Esophagus (tissue), 2 donors: Measurements from ENCODE around the gene RNF217. TPM values are rescaled to one million over a fixed set of nuclear protein-coding genes. Genes with fewer than 3 reads are reported as not detected.
A peak's percentile ranks its signal among the peaks of the same experiment; 100 is the strongest.

Source experiments
- H3K27ac ChIP-seq, 2 donors: one replicate each; pipeline ENCODE4 v1.5.1; 2013; ENCODE audit warnings: low read depth in 2 of 2, mild to moderate bottlenecking in 2 of 2, inconsistent platforms in 1 of 2, low read length in 1 of 2, moderate library complexity in 1 of 2
- H3K27me3 ChIP-seq, 2 donors: one replicate each; pipeline ENCODE4 v1.6.1; 2013; ENCODE audit warnings: low read length in 2 of 2, control low read depth in 1 of 2, mild to moderate bottlenecking in 1 of 2; ENCODE audit not compliant: insufficient read depth in 2 of 2, control insufficient read depth in 1 of 2
- H3K36me3 ChIP-seq, 2 donors: one replicate each; pipeline ENCODE4 v1.6.1; 2013; ENCODE audit warnings: low read length in 1 of 2; ENCODE audit not compliant: control insufficient read depth in 2 of 2, insufficient read depth in 2 of 2
- H3K4me1 ChIP-seq, 2 donors: one replicate each; pipeline ENCODE4 v1.6.1; 2013; ENCODE audit warnings: low read length in 1 of 2; ENCODE audit not compliant: control insufficient read depth in 2 of 2, insufficient read depth in 2 of 2
- H3K4me3 ChIP-seq, 2 donors: one replicate each; pipeline ENCODE4 v1.5.1; 2013; ENCODE audit warnings: low read length in 2 of 2, mild to moderate bottlenecking in 2 of 2, low read depth in 1 of 2, moderate library complexity in 1 of 2
- H3K9me3 ChIP-seq, 2 donors: one replicate each; pipeline ENCODE4 v1.6.1; 2013; ENCODE audit warnings: mild to moderate bottlenecking in 2 of 2, low read depth in 1 of 2, low read length in 1 of 2, moderate library complexity in 1 of 2; ENCODE audit not compliant: control insufficient read depth in 2 of 2, insufficient read depth in 1 of 2
- WGBS, 2 donors: extraction: QIAGEN DNeasy Blood & Tissue Kit; methylation state at CpG; one replicate each; pipeline ENCODE4 v1.1.7; 2013; 5-methylcytosine and 5-hydroxymethylcytosine counted together
- polyA plus RNA-seq, 2 donors: library from polyadenylated mRNA; stranded (reverse); fragments of 200-250 nt; gene quantifications; one replicate each; pipeline ENCODE4 v1.2.3, GENCODE V29; 2013
- donor health status: healthy with polysubstance abuse.
- donor health status: Bipolar disorder and iron deficiency.

RNF217 gene
- polyA plus RNA-seq, 2 donors = 3.4 to 6.5 TPM

DNA sequence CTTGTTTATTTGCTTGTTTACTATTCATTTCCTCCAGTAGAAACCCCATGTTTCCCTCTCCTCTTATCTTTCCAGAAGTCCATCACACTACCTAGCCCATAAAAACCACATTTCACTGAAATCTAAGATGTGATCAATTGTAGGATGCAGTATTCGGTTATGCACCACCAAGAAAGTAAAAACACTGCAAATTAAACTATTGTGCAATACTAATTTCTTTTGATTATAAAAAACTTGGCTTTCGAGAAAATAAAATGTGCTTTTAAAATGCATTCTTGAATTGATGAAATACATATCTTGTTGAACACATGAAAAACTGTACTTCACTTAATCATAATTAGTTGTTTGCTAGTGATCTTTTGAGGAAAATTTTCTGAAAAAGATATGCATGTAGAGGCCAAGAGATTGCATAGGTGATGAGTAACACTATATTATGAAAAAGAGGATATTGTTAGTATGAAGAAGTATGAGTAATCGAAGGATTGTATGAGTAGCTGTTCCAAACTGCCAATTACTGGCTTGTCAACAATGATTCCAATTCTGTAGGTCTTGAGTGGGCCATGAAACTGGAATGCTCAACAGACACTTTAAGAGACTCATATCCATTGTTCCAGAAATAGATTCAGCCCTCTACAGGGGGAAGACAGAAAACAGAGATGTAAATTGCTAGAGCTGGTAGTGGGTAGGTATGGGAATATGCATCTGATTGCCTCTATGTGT, 79.7 kb downstream of the RNF217 start:
- peaks cover 0 to 3% of the 10 kb centered on the region in 2 donors for H3K4me1 ChIP-seq
- H3K4me3 ChIP-seq = no peak overlapping the region
- WGBS, 2 donors = 64 to 77% methylated on average over 3 of the region's 3 CpGs
- H3K27ac ChIP-seq = no peak overlapping the region
- no peaks in the 10 kb centered on the region for H3K9me3 ChIP-seq
- H3K36me3 ChIP-seq = no peaks in the 10 kb centered on the region
- H3K27me3 ChIP-seq = no peaks in the 10 kb centered on the region

DNA sequence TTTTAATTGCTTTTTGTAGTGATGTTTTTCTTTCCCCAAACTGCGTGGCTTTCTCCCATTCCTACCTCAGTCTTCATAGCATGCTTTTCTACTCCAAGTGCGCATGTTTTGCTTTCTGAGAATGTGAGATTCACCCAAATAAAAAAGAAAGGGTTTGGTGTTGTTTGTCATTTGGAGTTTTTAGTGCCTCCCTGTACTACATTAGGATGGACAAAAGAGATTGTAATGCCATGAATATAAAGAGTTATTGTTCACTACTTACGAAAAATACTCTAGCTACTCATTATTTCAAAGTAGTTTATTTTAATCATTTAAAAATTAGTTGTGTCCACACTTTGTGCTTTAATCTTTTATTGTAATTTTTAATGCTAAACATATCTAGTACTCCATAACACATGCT, 81.8 kb downstream of the RNF217 start:
- WGBS, 2 donors = 64 to 79% methylated on average over 3 of the region's 3 CpGs
- Histone ChIP-seq H3K4me1 (peaks cover 0 to 3% of the 10 kb centered on the region in 2 donors), H3K27me3 (no peaks in the 10 kb centered on the region), H3K9me3 (no peaks in the 10 kb centered on the region), H3K27ac (no peak overlapping the region), H3K4me3 (no peak overlapping the region), H3K36me3 (no peaks in the 10 kb centered on the region)

DNA sequence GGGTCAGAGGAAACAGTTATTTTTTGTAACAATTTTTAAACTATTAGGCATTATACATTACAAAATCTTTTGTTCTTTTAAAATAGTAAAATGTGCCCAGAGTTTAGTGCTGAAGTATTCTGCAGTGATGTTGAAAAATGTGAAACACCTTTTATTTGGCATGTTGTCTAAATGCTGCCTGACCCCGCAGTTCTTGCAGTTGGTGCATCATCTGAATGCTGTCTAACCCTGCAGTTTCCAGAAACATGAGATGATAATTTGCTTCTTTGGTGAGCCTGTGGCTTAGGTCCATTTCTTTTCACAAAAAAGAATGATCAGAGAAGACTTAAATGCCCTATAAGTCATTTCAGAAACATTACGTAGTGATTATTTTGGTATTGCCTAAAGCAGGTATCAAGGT, 82.4 kb downstream of the RNF217 start:
- peaks cover 0 to 3% of the 10 kb centered on the region in 2 donors for H3K4me1 ChIP-seq
- H3K4me3 ChIP-seq = no peak overlapping the region
- 90 to 92% methylated on average over 2 of the region's 2 CpGs for WGBS, 2 donors
- H3K27ac ChIP-seq = no peak overlapping the region
- no peaks in the 10 kb centered on the region for H3K36me3 ChIP-seq
- no peaks in the 10 kb centered on the region for H3K9me3 ChIP-seq
- no peaks in the 10 kb centered on the region for H3K27me3 ChIP-seq

DNA sequence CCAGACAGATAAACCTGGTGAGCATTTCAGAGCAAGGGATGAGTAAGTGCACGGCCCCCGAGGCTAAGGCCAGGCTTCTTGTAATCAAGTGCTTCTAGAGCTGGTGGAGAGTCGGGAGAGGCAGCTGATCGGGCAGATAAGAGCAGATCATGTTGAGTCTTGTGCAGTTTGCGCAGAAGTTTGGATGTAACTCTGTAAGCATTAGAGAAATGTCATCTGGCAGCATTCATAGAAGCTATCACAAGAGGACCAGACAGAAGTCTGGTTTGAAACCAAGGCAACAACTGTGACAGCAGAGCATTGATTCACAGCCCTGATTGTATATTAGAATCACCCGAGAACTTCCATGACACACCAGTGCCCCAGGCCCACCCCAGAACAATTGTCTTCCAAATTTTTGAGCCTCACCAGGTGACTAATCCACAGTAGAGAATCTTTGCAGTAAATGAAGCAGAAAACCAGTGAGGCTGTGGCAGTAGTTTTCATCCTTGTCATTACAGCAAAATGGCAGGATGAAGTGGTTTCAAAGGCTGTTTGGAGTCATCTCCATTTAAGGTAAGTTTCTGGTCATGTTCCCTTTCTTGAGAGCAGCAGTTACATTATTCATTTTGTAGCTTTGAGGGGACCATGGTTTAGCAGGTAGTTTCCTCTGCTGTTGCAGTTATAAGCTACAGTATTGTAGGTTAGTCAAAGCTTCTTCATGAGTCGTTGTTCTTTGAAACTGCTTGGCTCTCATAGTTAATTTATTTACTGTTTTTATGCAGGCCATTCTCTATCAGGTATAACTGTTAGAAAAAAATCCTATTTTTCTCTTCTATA, 84.1 kb downstream of the RNF217 start:
- H3K27ac ChIP-seq = no peak overlapping the region
- no peak overlapping the region for H3K4me3 ChIP-seq
- no peaks in the 10 kb centered on the region for H3K27me3 ChIP-seq
- H3K9me3 ChIP-seq = no peaks in the 10 kb centered on the region
- peaks cover 0 to 3% of the 10 kb centered on the region in 2 donors for H3K4me1 ChIP-seq
- 44 to 55% methylated on average over 7 of the region's 7 CpGs for WGBS, 2 donors
- no peaks in the 10 kb centered on the region for H3K36me3 ChIP-seq

DNA sequence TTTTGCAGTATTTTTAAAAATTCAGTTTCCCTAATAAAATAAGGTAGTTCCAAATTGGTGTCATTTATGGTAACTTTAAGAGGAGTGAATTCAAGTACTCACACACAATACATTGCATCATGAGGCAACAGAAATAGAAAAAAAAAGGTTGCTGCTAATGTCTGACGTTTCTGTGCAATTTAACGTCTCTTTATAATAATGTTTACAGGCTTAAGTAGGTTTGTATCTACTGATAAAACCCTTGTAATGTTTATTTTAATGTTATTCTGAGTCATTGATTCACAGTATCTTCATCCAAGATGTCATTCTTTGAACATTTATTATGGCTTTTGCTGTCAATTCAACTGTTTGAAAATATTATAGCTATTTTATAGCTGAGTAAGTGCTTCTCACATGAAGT, 86.0 kb downstream of the RNF217 start:
- H3K4me1 ChIP-seq = peaks cover 0 to 3% of the 10 kb centered on the region in 2 donors
- no peaks in the 10 kb centered on the region for H3K9me3 ChIP-seq
- H3K27me3 ChIP-seq = no peaks in the 10 kb centered on the region
- WGBS, 2 donors = 59 to 60% methylated on average over 2 of the region's 2 CpGs
- H3K27ac ChIP-seq = no peak overlapping the region
- H3K4me3 ChIP-seq = no peak overlapping the region
- no peaks in the 10 kb centered on the region for H3K36me3 ChIP-seq

DNA sequence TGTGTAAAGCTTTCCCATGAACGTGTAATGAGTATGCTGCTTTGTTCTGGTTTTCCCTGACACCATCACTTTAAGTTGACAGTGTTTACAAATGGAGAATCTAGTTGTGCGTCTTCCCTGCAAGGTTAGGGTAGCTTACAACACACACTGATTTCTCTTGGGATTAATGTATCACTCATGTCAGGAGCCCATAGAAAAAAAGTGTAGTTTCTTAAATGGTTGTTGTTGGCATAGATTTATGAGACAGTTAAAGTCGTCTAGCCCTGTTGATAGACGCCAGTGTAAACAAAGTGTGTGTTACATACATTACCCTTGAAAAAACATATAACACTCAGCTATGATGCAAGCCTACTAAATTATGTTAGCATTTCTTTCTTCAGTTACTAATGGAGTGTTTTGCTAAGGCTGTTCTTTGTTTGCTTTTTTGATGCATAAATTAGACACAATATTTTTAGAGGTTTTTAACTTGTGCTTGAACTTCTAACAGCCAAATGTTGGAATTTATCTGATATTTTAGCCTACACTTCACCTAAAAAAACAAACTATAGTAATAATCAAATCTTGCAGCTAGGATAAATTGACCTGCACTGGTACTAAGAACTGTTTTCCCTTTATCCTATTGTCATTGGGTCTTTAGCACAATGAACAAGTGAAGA, 88.6 kb downstream of the RNF217 start:
- H3K27ac ChIP-seq = no peak overlapping the region
- WGBS, 2 donors = 50 to 53% methylated on average over 4 of the region's 4 CpGs
- no peak overlapping the region for H3K4me3 ChIP-seq
- H3K36me3 ChIP-seq = no peaks in the 10 kb centered on the region
- H3K4me1 ChIP-seq = peaks cover 0 to 3% of the 10 kb centered on the region in 2 donors
- no peaks in the 10 kb centered on the region for H3K9me3 ChIP-seq
- H3K27me3 ChIP-seq = no peaks in the 10 kb centered on the region

DNA sequence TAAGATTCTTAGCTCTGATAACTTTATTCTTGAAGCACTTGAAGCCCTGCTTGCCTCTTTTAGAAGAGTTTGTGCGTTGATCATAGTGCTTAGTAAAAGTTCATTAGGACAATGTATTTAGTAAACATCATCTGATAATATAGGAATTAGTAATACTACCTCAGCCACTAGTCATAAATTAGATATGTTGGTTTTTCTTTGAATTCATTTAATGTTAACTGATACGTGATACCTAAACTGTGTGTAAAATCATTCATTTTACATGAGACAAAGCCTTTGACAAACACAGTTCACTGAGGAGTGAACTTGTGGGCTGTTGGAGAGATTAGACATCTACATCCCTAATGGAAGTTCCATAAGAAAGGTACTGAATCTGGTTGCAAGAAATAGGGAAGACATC, 91.6 kb downstream of the RNF217 start:
- 94 to 96% methylated on average over 2 of the region's 2 CpGs for WGBS, 2 donors
- Histone ChIP-seq H3K36me3 (no peaks in the 10 kb centered on the region), H3K27ac (no peak overlapping the region), H3K4me1 (no peaks in the 10 kb centered on the region), H3K27me3 (no peaks in the 10 kb centered on the region), H3K9me3 (no peaks in the 10 kb centered on the region), H3K4me3 (no peak overlapping the region)

DNA sequence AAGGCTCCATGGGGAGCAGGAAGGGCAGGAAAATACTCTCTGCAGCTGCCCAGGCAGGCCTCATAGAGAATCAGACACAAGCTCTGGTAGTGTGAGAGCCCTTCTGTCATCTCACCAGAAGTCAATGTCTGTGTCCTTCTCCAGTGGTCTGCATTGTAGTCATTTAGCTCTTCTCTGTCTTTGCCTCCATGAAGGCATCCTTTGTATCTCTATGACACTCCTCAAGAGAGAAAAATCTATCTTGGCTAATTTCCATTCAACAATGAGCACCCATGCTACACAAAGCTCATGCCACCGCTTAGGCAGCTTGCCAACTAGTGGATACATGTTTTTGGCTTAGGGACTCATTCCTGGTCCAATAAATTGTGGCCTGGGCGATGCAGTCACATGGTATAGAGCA, 92.1 kb downstream of the RNF217 start:
- no peaks in the 10 kb centered on the region for H3K27me3 ChIP-seq
- no peak overlapping the region for H3K4me3 ChIP-seq
- 87 to 89% methylated on average over 2 of the region's 2 CpGs for WGBS, 2 donors
- H3K4me1 ChIP-seq = no peaks in the 10 kb centered on the region
- no peaks in the 10 kb centered on the region for H3K9me3 ChIP-seq
- H3K27ac ChIP-seq = no peak overlapping the region
- no peaks in the 10 kb centered on the region for H3K36me3 ChIP-seq

DNA sequence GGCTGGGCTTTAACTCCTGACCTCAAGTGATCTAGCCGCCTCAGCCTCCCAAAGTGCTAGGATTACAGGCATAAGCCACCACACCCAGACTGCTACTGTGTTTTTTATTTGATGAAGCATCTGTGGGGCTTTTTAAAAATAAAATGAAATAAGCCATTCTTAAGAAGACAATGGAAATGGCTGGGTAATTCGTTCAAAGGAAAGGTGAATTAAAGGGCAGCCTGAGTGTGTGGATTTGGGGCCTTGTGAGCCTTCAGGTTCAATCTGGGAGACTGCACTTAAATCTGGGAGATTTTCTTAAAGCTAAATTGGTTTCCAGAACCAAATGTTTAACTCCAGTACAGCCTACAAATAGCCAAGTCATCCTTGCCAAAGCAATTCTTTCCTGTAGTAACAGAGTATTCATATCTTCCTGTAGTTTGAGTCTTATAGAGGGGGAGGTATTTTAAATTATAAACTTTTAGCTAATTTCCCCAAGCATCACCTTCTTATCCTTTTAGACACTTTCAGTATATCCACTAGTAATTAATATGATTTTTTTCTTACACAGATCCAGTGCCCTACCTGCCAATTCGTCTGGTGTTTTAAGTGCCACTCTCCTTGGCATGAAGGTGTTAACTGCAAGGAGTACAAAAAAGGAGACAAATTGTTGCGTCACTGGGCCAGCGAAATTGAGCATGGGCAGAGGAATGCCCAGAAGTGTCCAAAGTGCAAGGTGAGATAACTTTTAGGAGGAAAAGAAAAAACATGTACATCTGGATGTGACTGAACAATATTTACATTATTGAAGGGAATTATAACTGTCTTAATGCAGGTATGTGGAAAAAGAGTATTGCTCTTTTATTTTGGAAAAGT, 95.4 kb downstream of the RNF217 start:
- WGBS, 2 donors = 65 to 70% methylated on average over 5 of the region's 5 CpGs
- H3K4me3 ChIP-seq = no peak overlapping the region
- peak overlapping the region in 1 of 2 donors; percentile 41 for H3K27ac ChIP-seq
- no peaks in the 10 kb centered on the region for H3K27me3 ChIP-seq
- H3K4me1 ChIP-seq = no peaks in the 10 kb centered on the region
- H3K9me3 ChIP-seq = no peaks in the 10 kb centered on the region
- no peaks in the 10 kb centered on the region for H3K36me3 ChIP-seq
